ENCODE results near the gene GAS2.
"Not testable (repeated sequence)": the region's sequence is repeated elsewhere in the genome, so short reads cannot be mapped to it uniquely, and the experiment has no call there.

GAS2 gene

DNA sequence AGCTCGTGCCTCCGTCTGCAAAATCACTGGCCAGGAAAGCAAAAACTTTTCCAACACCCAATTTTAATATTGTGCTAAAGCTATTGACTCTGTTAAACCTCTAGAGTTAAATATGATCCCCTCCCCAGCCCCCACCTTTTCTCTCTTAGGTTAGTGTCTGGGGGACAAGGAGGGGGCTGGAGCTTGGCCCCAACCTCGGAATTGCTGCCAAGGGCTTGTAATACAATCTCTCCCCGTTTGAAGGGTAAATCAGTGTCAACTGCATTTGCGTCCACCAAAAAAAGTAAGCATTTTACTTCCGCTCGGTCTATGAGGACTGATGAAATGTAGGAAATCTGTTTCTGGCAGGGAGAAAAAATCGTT, at the start of gene GAS2:
Gene GAS2 (plus strand): TSS at position 287 of the 363 bp plus-strand sequence. CDS start 8,259 bp downstream, outside the sequence.
- DNase-seq (ENCODE audit: low read depth in 1 of 2, low spot score in 1 of 2), result no peak

- DNase-seq (ENCODE audit: low read depth in 1 of 2, low spot score in 1 of 2), result no peak
These were observed 48.5 kb upstream of the GAS2 start for GRCh38 chr11:22617868-22618267.

GRCh38 chr11:22624742-22625447, 41.5 kb upstream of the GAS2 start:
- peak in 1 of 2 donors; percentile 47 for DNase-seq (ENCODE audit: low read depth in 1 of 2, low spot score in 1 of 2)

GRCh38 chr11:22625448-22626287, 40.7 kb upstream of the GAS2 start, which contains the start of gene FANCF:
FANCF (minus strand) TSS chr11:22625823; CDS start chr11:22625810, 13 bp downstream.
- peak; percentile 77 to 97 for DNase-seq (ENCODE audit: low read depth in 1 of 2, low spot score in 1 of 2)

- DNase-seq (ENCODE audit: low read depth in 1 of 2, low spot score in 1 of 2), result no peak
These were observed 39.7 kb upstream of the GAS2 start for GRCh38 chr11:22626573-22627239.

DNA sequence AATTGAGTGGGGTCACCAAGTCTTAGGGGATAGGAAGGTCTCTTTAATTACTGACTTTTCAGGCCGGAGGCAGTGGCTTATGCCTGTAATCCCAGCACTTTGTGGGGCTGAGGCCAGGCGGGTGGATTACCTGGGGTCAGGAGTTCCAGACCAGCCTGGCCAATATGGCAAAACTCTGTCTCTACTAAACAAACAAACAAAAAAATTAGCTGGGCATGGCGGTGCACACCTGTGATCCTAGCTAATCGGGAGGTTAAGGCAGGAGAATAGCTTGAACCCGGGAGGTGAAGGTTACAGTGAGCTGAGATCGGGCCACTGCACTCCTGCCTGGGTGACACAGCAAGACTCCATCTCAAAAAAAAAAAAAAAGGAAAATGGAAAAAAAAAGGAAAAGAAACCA, 39.0 kb upstream of the GAS2 start:
- DNase-seq (ENCODE audit: low read depth in 1 of 2, low spot score in 1 of 2), result no peak

DNA sequence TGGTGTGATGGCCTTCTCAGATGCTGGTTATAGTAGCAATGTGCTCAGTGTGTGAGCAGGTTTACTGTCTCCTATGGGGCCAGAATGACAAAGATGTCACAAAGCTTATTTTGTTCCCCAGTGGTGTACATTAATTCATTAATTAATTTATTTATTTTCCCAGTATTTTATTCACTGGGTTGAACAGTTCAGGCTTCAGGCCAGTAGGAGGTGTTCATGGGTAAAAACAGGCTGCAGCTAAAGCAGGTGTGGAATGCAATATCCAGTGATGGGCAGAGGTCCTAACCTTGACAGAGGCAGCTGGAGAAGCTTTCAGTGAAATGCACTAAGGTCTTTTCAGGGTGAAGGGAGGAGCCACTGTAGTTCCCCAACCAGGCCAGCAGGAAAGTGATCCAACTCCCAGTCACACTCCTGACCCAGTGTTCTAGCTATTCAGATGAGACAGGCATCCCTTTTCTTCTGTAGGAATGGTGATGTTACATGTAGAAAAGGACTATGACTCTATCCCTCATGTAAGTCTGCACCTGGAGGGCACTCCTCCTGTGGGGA, 33.0 kb upstream of the GAS2 start:
- no peak for DNase-seq (ENCODE audit: low read depth in 1 of 2, low spot score in 1 of 2)

DNA sequence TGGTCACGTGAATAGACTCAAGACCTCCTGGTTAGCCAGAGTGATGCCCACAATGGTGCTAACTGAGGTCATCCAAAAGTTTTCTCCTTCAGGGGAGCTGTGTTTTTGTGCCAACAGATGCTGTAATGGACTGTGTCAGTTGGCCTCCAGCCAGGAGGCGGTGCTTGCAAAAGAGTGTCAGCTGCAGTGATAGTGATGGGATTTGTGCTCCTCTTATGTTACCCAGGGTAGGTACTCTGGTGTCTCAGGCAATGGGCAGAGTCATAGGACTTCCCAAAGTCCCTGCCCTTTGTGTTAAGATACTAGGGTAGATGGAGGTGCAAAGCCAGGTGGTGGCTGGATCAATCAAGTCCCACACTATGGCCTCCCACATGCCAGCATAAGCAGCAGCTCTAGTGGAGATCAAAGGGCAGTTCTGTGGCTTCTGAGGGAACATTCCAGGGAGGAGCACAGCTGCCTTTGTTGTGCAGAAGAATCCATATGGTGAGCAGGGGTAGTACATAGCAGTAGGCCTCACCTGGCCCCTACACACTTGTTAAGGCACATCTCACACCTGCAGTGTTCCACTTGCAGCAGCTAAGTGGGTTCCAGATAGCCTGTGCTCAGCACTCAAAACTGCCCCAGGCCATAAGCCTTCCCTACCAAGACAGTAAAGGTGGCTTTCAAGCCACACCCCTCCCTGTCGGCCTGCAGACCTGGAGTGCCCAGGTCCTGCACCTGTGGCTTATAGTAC, 31.3 kb upstream of the GAS2 start:
- DNase-seq (ENCODE audit: low read depth in 1 of 2, low spot score in 1 of 2), result no peak

- DNase-seq (ENCODE audit: low read depth in 1 of 2, low spot score in 1 of 2), result no peak
These were observed 30.7 kb upstream of the GAS2 start for GRCh38 chr11:22635689-22636088.

DNA sequence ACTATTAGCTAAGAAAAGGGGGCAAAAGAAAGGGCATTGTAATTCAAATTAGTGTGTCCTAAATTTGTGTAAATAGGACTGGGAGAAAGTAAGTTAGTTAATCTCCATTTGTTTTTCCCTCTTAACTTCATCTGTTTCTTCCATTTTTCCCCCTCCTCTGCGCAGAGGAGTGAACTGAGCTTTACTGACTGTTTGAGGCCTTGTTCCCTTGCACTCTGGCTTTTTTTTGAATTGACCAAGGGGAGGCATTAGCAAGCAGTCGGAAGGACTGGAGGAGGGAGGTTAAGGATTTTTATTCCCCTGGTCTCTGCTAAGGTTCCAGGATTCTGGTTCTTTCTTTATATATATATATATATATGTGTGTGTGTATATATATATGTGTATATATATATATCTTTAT, 25.5 kb upstream of the GAS2 start:
- DNase-seq (ENCODE audit: low read depth in 1 of 2, low spot score in 1 of 2), result no peak

- no peak for DNase-seq (ENCODE audit: low read depth in 1 of 2, low spot score in 1 of 2)
These were observed 24.9 kb upstream of the GAS2 start for GRCh38 chr11:22641559-22641958.

GRCh38 chr11:22652346-22652745, 14.1 kb upstream of the GAS2 start:
- DNase-seq (ENCODE audit: low read depth in 1 of 2, low spot score in 1 of 2), result not testable (repeated sequence)

DNA sequence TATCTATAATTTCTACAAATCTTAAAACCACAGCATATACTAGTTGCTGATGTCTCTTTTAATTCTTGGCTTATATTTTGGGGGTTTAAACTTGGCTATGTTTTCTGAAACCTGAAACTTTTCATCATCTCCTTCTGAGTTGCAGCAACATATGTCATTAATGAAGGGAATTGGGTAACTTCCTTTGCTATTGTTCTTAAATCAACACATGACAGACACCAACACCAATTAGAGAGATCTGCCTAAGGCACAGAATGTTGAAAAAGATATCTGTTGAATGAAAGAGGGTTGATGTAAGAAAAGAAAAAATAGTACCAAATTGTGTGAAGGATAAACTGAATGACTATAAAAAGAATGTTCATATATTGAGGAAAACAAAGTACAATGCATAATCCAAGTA, 10.3 kb upstream of the GAS2 start:
- no peak for DNase-seq (ENCODE audit: low read depth in 1 of 2, low spot score in 1 of 2)

DNA sequence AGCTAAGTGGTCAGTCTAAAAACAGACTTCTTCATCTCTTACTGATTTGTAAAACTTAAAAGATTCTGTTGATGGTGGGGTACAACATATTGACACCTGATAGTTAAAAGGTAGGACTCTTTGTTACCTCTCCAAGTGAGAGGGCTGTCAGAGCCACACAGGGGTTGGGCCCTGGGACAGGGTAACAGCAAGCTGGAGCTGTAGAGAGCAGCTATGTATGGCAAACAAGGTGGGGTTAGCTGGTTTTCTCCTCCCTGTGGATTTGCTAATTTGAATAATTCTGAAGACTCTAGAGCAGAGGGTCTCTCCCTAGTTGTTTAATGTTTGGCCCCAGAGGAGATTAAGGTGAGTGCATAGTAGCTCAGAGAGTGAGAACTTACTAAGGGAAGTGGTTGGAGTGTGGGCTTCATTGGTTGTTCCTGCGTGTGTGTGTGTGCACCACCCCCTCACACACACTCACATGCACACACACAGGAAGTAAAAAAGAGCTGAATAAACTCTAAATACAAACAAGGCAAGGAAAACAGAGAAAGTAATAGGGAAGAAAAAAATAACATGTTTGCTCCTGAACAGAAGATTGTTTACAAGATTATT, 9.2 kb upstream of the GAS2 start:
- DNase-seq (ENCODE audit: low read depth in 1 of 2, low spot score in 1 of 2), result no peak

DNA sequence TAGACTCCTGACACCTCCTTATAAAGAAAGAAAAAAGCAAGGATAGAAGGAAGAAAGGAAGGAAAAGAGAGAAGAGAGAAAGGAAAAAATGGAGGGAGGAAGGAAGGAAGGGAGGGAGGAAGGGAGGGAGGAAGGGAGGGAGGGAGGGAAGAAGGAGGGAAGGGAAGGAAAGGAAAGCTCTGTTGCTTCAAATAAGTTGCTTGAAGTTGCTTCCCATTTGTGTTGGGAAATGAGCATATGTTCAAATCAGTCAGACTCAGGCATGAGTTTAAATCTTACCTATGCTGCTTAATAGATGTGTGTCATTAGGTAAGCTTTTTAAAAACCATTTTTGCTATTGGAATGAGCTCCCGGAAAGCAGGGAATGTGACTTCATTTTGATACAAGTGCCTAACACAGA, 6.6 kb upstream of the GAS2 start:
- no peak for DNase-seq (ENCODE audit: low read depth in 1 of 2, low spot score in 1 of 2)

DNA sequence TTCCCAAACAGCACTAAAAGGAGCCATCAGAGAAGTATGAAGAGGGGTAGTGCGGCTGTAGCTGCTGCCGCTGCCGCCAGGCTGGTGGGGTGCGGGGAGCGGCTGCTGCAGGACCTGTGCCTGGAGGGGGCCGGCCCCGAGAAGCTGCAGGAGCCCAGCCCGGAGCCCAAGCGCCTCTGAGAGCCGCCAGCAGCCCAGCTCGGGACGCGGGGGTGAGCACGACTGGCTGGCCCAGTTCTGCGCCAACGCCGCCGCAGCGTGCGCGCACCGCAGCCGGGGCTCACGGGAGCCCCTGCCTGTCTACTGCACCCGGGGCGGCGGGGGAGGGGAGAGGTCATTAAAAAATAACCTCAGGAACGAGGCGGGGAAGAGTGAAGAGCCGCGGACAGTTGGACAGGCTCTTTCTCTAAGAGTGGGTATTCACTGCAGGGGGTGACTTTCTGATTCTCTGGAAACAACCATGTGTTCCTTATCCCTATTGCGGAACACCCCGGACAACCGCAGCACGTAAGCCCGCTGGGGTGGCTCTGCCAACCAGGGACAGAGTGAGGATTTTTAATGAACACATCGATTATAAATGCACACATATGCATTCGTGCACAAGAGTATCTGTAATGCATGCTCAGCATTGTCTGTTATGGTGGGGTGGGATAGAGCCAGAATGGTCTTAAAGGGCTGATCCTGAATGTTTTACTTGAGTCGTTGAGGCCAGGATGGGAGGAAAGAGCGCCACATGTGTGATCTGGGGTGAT, 453 bp downstream of the GAS2 start:
- DNase-seq (ENCODE audit: low read depth in 1 of 2, low spot score in 1 of 2), result peak in 1 of 2 donors; percentile 6

DNA sequence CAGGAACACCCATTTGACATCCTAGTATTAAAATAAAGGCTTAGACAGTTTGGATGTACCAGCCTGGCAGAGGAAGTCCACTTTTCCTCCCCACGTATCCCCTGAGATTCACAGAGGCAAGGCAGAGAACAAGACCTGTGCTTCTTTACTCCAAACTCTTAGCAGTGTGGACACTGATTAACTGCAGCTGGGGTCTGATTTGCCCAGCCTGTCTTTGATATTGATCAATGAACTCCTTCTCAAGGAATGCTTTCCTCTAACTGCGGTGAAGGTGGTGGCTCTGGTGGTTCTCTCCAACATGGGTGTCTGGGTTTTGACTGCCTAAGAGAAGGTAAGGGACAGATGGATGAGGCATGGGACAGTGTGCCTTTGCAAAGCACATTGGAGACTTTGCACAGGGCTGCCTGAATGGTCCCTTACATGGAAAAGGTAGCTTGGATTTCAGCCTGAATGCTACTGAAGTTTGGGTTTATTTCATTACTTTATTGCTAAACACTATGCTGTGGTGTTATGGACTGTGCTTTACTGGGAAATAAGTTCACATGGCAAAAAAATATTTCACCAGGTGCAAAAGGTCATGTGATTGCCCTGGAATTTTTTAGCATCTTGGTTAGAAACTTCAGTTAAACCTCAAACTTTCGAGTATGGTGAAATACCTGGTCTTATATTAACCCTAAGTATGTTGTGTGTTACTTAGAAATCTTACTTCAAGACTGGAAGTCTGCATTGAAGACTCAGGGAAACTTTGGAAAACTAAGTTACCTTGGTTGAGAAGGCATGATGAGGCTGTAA, 1.8 kb downstream of the GAS2 start:
- DNase-seq (ENCODE audit: low read depth in 1 of 2, low spot score in 1 of 2), result no peak

DNA sequence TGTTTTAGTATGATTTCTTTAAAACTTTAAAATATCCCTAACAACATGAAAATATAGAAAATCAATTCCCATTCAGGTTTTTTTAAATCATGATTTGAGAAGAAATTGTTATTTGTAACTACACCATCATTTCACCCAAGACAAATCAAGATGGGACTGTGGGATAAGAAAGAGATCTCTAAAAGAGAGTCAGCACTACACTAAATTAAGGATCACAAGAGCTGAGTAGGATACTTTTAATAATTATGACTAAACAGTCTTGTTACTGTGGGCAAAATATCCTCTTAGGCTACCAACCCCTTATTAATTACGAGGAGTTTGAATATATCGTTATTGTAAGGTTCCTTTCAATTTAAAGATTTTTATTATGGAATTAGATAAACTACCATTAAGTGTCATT, 3.0 kb downstream of the GAS2 start:
- DNase-seq (ENCODE audit: low read depth in 1 of 2, low spot score in 1 of 2), result no peak

DNA sequence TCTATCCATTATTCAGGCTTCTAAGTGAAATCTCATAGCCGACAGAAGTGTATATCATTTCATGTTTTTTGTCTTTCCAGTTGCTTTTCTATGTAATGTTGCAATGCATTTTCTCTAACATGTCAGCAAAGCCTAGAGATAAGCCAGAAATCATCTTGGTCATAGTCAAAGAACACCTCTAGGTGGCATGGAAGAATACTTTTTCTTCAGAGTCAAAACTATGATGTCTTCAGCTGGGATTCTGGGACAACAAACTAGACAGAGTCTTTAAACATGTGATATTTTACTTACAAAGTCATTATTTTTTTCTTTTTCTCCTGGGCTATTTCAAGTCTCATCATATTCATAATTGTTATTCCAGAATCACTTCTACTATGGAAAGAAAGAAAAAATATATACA, 4.4 kb downstream of the GAS2 start:
- DNase-seq (ENCODE audit: low read depth in 1 of 2, low spot score in 1 of 2), result no peak

All from activated CD4-positive, alpha-beta T cell treated with anti-CD3 and anti-CD28 coated beads, Interleukin-2, amount 50 U/mL, for 24 hours (primary cell).